SU-DHL-6 (cell line): ENCODE results near the gene DDX4.

ENCODE experiments used
- EZH2phosphoT487 ChIP-seq: fragments of 200-600 bp; sonication (generic), shearing (Covaris generic); conservative IDR thresholded peaks from 2 replicates; pipeline ENCODE4 v1.6.1; 2018; ENCODE audit warnings: mild to moderate bottlenecking, antibody characterized with exemption, low read length, moderate library complexity, mixed read lengths
- TF ChIP-seq, protein P1 (sequence below): fragments of 200-600 bp; sonication (generic); IDR thresholded peaks from one replicate; pipeline ENCODE4 v1.5.1; 2017; ENCODE audit warnings: antibody characterized with exemption, mild to moderate bottlenecking, low read length, moderate library complexity; ENCODE audit not compliant: insufficient read depth, poor library complexity, severe bottlenecking

GRCh38 chr5:55694152-55694830 lies 43.6 kb upstream of the DDX4 start:
- TF ChIP-seq EZH2phosphoT487: no peak
- TF ChIP-seq, protein P1, sequence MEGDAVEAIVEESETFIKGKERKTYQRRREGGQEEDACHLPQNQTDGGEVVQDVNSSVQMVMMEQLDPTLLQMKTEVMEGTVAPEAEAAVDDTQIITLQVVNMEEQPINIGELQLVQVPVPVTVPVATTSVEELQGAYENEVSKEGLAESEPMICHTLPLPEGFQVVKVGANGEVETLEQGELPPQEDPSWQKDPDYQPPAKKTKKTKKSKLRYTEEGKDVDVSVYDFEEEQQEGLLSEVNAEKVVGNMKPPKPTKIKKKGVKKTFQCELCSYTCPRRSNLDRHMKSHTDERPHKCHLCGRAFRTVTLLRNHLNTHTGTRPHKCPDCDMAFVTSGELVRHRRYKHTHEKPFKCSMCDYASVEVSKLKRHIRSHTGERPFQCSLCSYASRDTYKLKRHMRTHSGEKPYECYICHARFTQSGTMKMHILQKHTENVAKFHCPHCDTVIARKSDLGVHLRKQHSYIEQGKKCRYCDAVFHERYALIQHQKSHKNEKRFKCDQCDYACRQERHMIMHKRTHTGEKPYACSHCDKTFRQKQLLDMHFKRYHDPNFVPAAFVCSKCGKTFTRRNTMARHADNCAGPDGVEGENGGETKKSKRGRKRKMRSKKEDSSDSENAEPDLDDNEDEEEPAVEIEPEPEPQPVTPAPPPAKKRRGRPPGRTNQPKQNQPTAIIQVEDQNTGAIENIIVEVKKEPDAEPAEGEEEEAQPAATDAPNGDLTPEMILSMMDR: peak; percentile 28
